Type B pancreatic cell (in vitro differentiated cells): Measurements from ENCODE around the gene SPNS2. TPM values are rescaled to one million over a fixed set of nuclear protein-coding genes. Genes with fewer than 3 reads are reported as not detected.

ENCODE experiments used
- DNase-seq: peaks from one replicate; pipeline ENCODE4 v3.0.0; 2021; ENCODE audit warnings: mixed read lengths; ENCODE audit not compliant: unreplicated experiment; ENCODE audit errors: extremely low spot score
- H3K27ac Mint-ChIP-seq: 2 replicates; pipeline ENCODE4 v1.8.0; 2021; ENCODE audit warnings: mild to moderate bottlenecking, mixed read lengths
- H3K27me3 Mint-ChIP-seq: 2 replicates; pipeline ENCODE4 v1.8.0; 2021; ENCODE audit warnings: mixed read lengths
- H3K36me3 Mint-ChIP-seq: 2 replicates; pipeline ENCODE4 v1.8.0; 2021; ENCODE audit warnings: mixed read lengths
- H3K4me1 Mint-ChIP-seq: one replicate; pipeline ENCODE4 v1.8.0; 2021; ENCODE audit warnings: mixed read lengths; ENCODE audit not compliant: unreplicated experiment
- H3K4me3 Mint-ChIP-seq: 2 replicates; pipeline ENCODE4 v1.8.0; 2021; ENCODE audit warnings: mild to moderate bottlenecking, mixed read lengths
- H3K9me3 Mint-ChIP-seq: 2 replicates; pipeline ENCODE4 v1.8.0; 2021; ENCODE audit warnings: mixed read lengths
- total RNA-seq: library from RNA; stranded (reverse); gene quantifications from 2 replicates; pipeline ENCODE4 v1.2.1, GENCODE V29; 2021; ENCODE audit warnings: low replicate concordance
- TF ChIP-seq, protein P1 (sequence below): fragments of 200-600 bp; sonication (generic); conservative IDR thresholded peaks from 2 replicates; pipeline ENCODE4 v1.5.0; 2021; ENCODE audit warnings: antibody characterized with exemption, mild to moderate bottlenecking

The SPNS2 gene
- total RNA-seq, 1 donor from 2014 or later: 16.1 TPM

- H3K4me1 Mint-ChIP-seq: peaks cover 4% of the 10 kb centered on the region
- H3K9me3 Mint-ChIP-seq: no peaks in the 10 kb centered on the region
- no peak for DNase-seq
- no peaks in the 10 kb centered on the region for H3K36me3 Mint-ChIP-seq
- no peak overlapping the region for H3K4me3 Mint-ChIP-seq
- TF ChIP-seq, protein P1, sequence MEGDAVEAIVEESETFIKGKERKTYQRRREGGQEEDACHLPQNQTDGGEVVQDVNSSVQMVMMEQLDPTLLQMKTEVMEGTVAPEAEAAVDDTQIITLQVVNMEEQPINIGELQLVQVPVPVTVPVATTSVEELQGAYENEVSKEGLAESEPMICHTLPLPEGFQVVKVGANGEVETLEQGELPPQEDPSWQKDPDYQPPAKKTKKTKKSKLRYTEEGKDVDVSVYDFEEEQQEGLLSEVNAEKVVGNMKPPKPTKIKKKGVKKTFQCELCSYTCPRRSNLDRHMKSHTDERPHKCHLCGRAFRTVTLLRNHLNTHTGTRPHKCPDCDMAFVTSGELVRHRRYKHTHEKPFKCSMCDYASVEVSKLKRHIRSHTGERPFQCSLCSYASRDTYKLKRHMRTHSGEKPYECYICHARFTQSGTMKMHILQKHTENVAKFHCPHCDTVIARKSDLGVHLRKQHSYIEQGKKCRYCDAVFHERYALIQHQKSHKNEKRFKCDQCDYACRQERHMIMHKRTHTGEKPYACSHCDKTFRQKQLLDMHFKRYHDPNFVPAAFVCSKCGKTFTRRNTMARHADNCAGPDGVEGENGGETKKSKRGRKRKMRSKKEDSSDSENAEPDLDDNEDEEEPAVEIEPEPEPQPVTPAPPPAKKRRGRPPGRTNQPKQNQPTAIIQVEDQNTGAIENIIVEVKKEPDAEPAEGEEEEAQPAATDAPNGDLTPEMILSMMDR: no peak
- no peak overlapping the region for H3K27ac Mint-ChIP-seq
- H3K27me3 Mint-ChIP-seq: no peaks in the 10 kb centered on the region
Measured at GRCh38 chr17:4538236-4539002, 39.7 kb downstream of the SPNS2 start.

- Mint-ChIP-seq H3K27me3 (no peaks in the 10 kb centered on the region), H3K9me3 (no peaks in the 10 kb centered on the region), H3K27ac (no peak overlapping the region), H3K36me3 (no peaks in the 10 kb centered on the region), H3K4me3 (no peak overlapping the region), H3K4me1 (peaks cover 4% of the 10 kb centered on the region)
- DNase-seq: no peak
- TF ChIP-seq, protein P1: no peak
Measured at GRCh38 chr17:4539025-4539424, 40.3 kb downstream of the SPNS2 start.

- TF ChIP-seq, protein P1: no peak
- H3K9me3 Mint-ChIP-seq: no peaks in the 10 kb centered on the region
- peaks cover 4% of the 10 kb centered on the region for H3K4me1 Mint-ChIP-seq
- H3K36me3 Mint-ChIP-seq: no peaks in the 10 kb centered on the region
- no peak overlapping the region for H3K4me3 Mint-ChIP-seq
- H3K27me3 Mint-ChIP-seq: no peaks in the 10 kb centered on the region
- H3K27ac Mint-ChIP-seq: no peak overlapping the region
- DNase-seq: no peak
Measured at GRCh38 chr17:4539576-4540223, 41.0 kb downstream of the SPNS2 start.

DNA sequence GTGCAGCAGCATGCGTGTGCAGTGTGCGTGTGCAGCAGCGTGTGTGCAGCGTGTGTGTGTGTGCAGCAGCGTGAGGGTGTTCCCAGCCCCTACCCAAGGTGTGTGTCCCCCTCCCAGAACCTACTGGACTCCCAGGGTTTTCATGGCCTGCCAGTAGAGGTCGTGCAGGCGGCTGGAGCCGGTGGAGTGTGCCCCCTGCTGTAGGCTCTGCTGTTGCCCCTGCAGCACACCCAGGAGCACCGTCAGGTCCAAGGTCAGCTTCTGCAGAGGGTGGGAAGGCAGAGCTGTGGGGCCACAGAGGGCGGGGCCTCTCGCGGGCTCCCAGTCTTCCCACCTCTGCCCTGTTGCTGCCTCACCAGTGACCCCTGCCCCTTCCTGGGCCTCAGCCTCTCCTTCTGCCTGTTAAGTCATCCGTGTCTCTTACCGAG lies 41.6 kb downstream of the SPNS2 start:
- Mint-ChIP-seq H3K9me3 (no peaks in the 10 kb centered on the region), H3K4me3 (no peak overlapping the region), H3K4me1 (peaks cover 4% of the 10 kb centered on the region), H3K36me3 (no peaks in the 10 kb centered on the region), H3K27me3 (no peaks in the 10 kb centered on the region), H3K27ac (no peak overlapping the region)
- DNase-seq: no peak
- TF ChIP-seq, protein P1: no peak

GRCh38 chr17:4540687-4541327 lies 42.1 kb downstream of the SPNS2 start:
- Mint-ChIP-seq H3K4me3 (no peak overlapping the region), H3K36me3 (no peaks in the 10 kb centered on the region), H3K4me1 (no peaks in the 10 kb centered on the region), H3K9me3 (no peaks in the 10 kb centered on the region), H3K27me3 (no peaks in the 10 kb centered on the region), H3K27ac (no peak overlapping the region)
- DNase-seq: no peak
- TF ChIP-seq, protein P1: no peak
